ENCODE measurements around the gene PRDX5.

DNA sequence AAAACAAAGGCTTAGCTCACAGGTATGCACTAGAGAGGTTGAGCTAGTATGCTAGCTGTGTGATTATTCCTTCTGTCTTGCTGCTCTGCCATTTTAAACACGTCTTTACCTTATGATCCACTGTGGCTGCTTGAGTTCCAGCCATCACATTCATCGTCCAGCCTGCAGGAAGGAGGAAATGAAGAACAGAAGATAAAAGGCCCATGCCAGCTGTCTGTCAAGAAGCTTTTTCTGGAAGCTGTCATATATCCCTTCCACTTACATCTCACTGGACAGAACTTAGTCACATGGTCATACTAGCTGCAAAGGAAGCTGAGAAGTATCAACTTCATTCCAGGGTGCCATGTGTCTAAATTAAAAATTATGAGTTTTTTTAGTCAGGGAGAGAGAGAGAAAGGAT is 9.5 kb downstream of the PRDX5 start:
- TF ChIP-seq EZH2 (IDR thresholded peaks at IDR 0.05; ENCODE audit: insufficient read depth, poor library complexity, severe bottlenecking) (no peak), EZH2phosphoT487 (IDR thresholded peaks at IDR 0.05; ENCODE audit: insufficient read depth, low read depth) (no peak)

All from GM23248 (cell line).